H9 (cell line): ENCODE results near the gene NRG2. TPM values are rescaled to one million over a fixed set of nuclear protein-coding genes. Genes with fewer than 3 reads are reported as not detected.

ENCODE experiments used
- DNase-seq: peaks from one replicate; pipeline ENCODE4 v3.0.0-alpha.2; 2017
- H2AFZ ChIP-seq: one replicate; pipeline ENCODE4 v1.6.1; 2013; ENCODE audit warnings: mild to moderate bottlenecking, low read length, control low read depth, moderate library complexity
- H2AK5ac ChIP-seq: 2 replicates; pipeline ENCODE4 v1.6.1; 2013; ENCODE audit warnings: low read length, control low read depth, mixed read lengths; ENCODE audit not compliant: insufficient read length
- H2BK120ac ChIP-seq: one replicate; pipeline ENCODE4 v1.6.1; 2013; ENCODE audit warnings: low read depth, mild to moderate bottlenecking, low read length, control low read depth, inconsistent platforms; ENCODE audit not compliant: poor library complexity, severe bottlenecking
- H2BK12ac ChIP-seq: 2 replicates; pipeline ENCODE4 v1.6.1; 2013; ENCODE audit warnings: low read length, control low read depth, mixed read lengths, low read depth; ENCODE audit not compliant: insufficient read length
- H2BK15ac ChIP-seq: 2 replicates; pipeline ENCODE4 v1.6.1; 2013; ENCODE audit warnings: low read depth, low read length, control low read depth
- H2BK20ac ChIP-seq: one replicate; pipeline ENCODE4 v1.6.1; 2013; ENCODE audit warnings: low read depth, mild to moderate bottlenecking, low read length, control low read depth, inconsistent platforms; ENCODE audit not compliant: poor library complexity, severe bottlenecking
- H2BK5ac ChIP-seq: 2 replicates; pipeline ENCODE4 v1.6.1; 2013; ENCODE audit warnings: low read length, control low read depth, mixed read lengths; ENCODE audit not compliant: insufficient read length
- H3K14ac ChIP-seq: 2 replicates; pipeline ENCODE4 v1.6.1; 2013; ENCODE audit warnings: low read length, control low read depth; ENCODE audit not compliant: insufficient read depth
- H3K18ac ChIP-seq: 2 replicates; pipeline ENCODE4 v1.6.1; 2013; ENCODE audit warnings: low read depth, mild to moderate bottlenecking, mixed read lengths, low read length, control low read depth; ENCODE audit not compliant: insufficient read length
- H3K23ac ChIP-seq: 2 replicates; pipeline ENCODE4 v1.6.1; 2013; ENCODE audit warnings: low read length, control low read depth, mixed read lengths, low read depth; ENCODE audit not compliant: insufficient read length
- H3K23me2 ChIP-seq: 2 replicates; pipeline ENCODE4 v1.6.1; 2013; ENCODE audit warnings: low read depth, mild to moderate bottlenecking, mixed read lengths, low read length, control low read depth; ENCODE audit not compliant: insufficient read length, poor library complexity, severe bottlenecking
- H3K27ac ChIP-seq: 2 replicates; pipeline ENCODE4 v1.5.1; 2013; ENCODE audit warnings: low read length, control low read depth, mixed read lengths, low read depth; ENCODE audit not compliant: insufficient read length
- H3K27me3 ChIP-seq: 2 replicates; pipeline ENCODE4 v1.6.1; 2013; ENCODE audit warnings: low read length, control low read depth, inconsistent platforms; ENCODE audit not compliant: insufficient read depth
- H3K4ac ChIP-seq: 2 replicates; pipeline ENCODE4 v1.6.1; 2013; ENCODE audit warnings: low read depth, mild to moderate bottlenecking, control low read depth, inconsistent platforms, low read length, moderate library complexity
- H3K4me1 ChIP-seq: 2 replicates; pipeline ENCODE4 v1.6.1; 2013; ENCODE audit warnings: low read length, control low read depth, inconsistent platforms; ENCODE audit not compliant: insufficient read depth
- H3K4me2 ChIP-seq: 2 replicates; pipeline ENCODE4 v1.6.1; 2013; ENCODE audit warnings: low read length, control low read depth, mixed read lengths; ENCODE audit not compliant: insufficient read length, insufficient read depth
- H3K56ac ChIP-seq: 2 replicates; pipeline ENCODE4 v1.6.1; 2013; ENCODE audit warnings: low read depth, mild to moderate bottlenecking, mixed read lengths, low read length, control low read depth; ENCODE audit not compliant: insufficient read length
- H3K79me1 ChIP-seq: 2 replicates; pipeline ENCODE4 v1.6.1; 2013; ENCODE audit warnings: low read depth, mild to moderate bottlenecking, moderate library complexity, low read length, control low read depth, inconsistent platforms; ENCODE audit not compliant: insufficient read depth, poor library complexity, severe bottlenecking
- H3K79me2 ChIP-seq: 2 replicates; pipeline ENCODE4 v1.6.1; 2013; ENCODE audit warnings: low read length, control low read depth, inconsistent platforms; ENCODE audit not compliant: insufficient read depth
- H3K9ac ChIP-seq: 2 replicates; pipeline ENCODE4 v1.6.1; 2013; ENCODE audit warnings: low read length, control low read depth, mixed read lengths; ENCODE audit not compliant: insufficient read length; ENCODE audit errors: extremely low read depth
- H3K9me3 ChIP-seq: one replicate; pipeline ENCODE4 v1.6.1; 2013; ENCODE audit warnings: low read depth, low read length, inconsistent platforms; ENCODE audit not compliant: control insufficient read depth
- H3T11ph ChIP-seq: one replicate; pipeline ENCODE4 v1.6.1; 2013; ENCODE audit warnings: mild to moderate bottlenecking, low read length, control low read depth, inconsistent platforms
- H4K20me1 ChIP-seq: one replicate; pipeline ENCODE4 v1.6.1; 2013; ENCODE audit not compliant: control insufficient read depth, insufficient read length, insufficient read depth
- H4K5ac ChIP-seq: 2 replicates; pipeline ENCODE4 v1.6.1; 2013; ENCODE audit warnings: low read depth, mild to moderate bottlenecking, mixed read lengths, low read length, control low read depth; ENCODE audit not compliant: insufficient read length
- H4K8ac ChIP-seq: replicated peaks from 2 replicates; pipeline ENCODE4 v1.6.1; 2013; ENCODE audit warnings: low read length, control low read depth, mixed read lengths, low read depth; ENCODE audit not compliant: insufficient read length
- H4K91ac ChIP-seq: 2 replicates; pipeline ENCODE4 v1.6.1; 2013; ENCODE audit warnings: low read depth, mild to moderate bottlenecking, moderate library complexity, mixed read lengths, low read length, control low read depth; ENCODE audit not compliant: insufficient read length
- H3K27ac Mint-ChIP-seq, 3 experiments: 2 replicates in 2 of 3; 3 replicates in 1 of 3; pipeline ENCODE4 v1.8.0; 2020 to 2021; ENCODE audit warnings: mixed read lengths in 3 of 3, mild to moderate bottlenecking in 1 of 3, moderate library complexity in 1 of 3
- H3K27me3 Mint-ChIP-seq: 2 replicates; pipeline ENCODE4 v1.8.0; 2021; ENCODE audit warnings: low read depth, mild to moderate bottlenecking, moderate library complexity, mixed read lengths
- H3K36me3 Mint-ChIP-seq, 3 experiments: 2 replicates in 2 of 3; 3 replicates in 1 of 3; pipeline ENCODE4 v1.8.0; 2020 to 2021; ENCODE audit warnings: low read depth in 3 of 3, mixed read lengths in 3 of 3; ENCODE audit not compliant: insufficient read depth in 1 of 3
- H3K4me1 Mint-ChIP-seq, 2 experiments: 2 replicates each; pipeline ENCODE4 v1.8.0; 2020; ENCODE audit warnings: mixed read lengths in 2 of 2
- H3K4me3 Mint-ChIP-seq, 2 experiments: 2 replicates in 1 of 2; 3 replicates in 1 of 2; pipeline ENCODE4 v1.8.0; 2020 to 2021; ENCODE audit warnings: mild to moderate bottlenecking in 2 of 2, mixed read lengths in 2 of 2, moderate library complexity in 1 of 2
- H3K9me3 Mint-ChIP-seq, 2 experiments: 2 replicates in 1 of 2; 3 replicates in 1 of 2; pipeline ENCODE4 v1.8.0; 2020; ENCODE audit warnings: mild to moderate bottlenecking in 2 of 2, mixed read lengths in 2 of 2, moderate library complexity in 1 of 2
- CTCF ChIP-seq: fragments of 200-600 bp; sonication (generic); conservative IDR thresholded peaks from 3 replicates; pipeline ENCODE4 v1.8.0; 2021; ENCODE audit warnings: antibody characterized with exemption, mild to moderate bottlenecking
- WGBS: extraction: QIAGEN DNeasy Blood & Tissue Kit; methylation state at CpG from one replicate; pipeline ENCODE4 v1.1.7; 2013; ENCODE audit warnings: missing lambda C conversion rate, low lambda C conversion rate, mixed read lengths; ENCODE audit not compliant: insufficient read length; ENCODE audit errors: extremely low coverage; 5-methylcytosine and 5-hydroxymethylcytosine counted together
- total RNA-seq: library from RNA; stranded (reverse); gene quantifications from 2 replicates; pipeline ENCODE4 v1.2.1, GENCODE V29; 2021

Gene NRG2
- total RNA-seq, 1 experiment from 2014 or later, result not detected

- Mint-ChIP-seq H3K4me1 (0 out of 4 replicates have a peak, but pooled peaks cover 2 to 4% of the 10 kb centered on the region in 2 experiments), H3K27ac (no peak overlapping the region), H3K4me3 (no peak overlapping the region), H3K27me3 (peaks cover 50% of the 10 kb centered on the region), H3K36me3 (no peaks in the 10 kb centered on the region), H3K9me3 (no peaks in the 10 kb centered on the region)
- no peak overlapping the region for H2AK5ac ChIP-seq
- H4K5ac ChIP-seq, result no peak overlapping the region
- H2BK20ac ChIP-seq, result no peak overlapping the region
- no peak overlapping the region for H3K18ac ChIP-seq
- H3K4ac ChIP-seq, result no peak overlapping the region
- no peak overlapping the region for H2BK15ac ChIP-seq
- H3T11ph ChIP-seq, result no peak overlapping the region
- H3K23me2 ChIP-seq, result no peaks in the 10 kb centered on the region
- H3K56ac ChIP-seq, result no peak overlapping the region
- H3K4me2 ChIP-seq, result no peak overlapping the region
- H3K9me3 ChIP-seq, result no peaks in the 10 kb centered on the region
- H3K14ac ChIP-seq, result no peak overlapping the region
- no peak overlapping the region for H4K91ac ChIP-seq
- no peak overlapping the region for H4K8ac ChIP-seq
- H3K79me1 ChIP-seq, result no peaks in the 10 kb centered on the region
- H3K27ac ChIP-seq, result no peak overlapping the region
- H2AFZ ChIP-seq, result no peak overlapping the region
- H3K9ac ChIP-seq, result no peak overlapping the region
- no peak overlapping the region for H2BK120ac ChIP-seq
- H2BK12ac ChIP-seq, result no peak overlapping the region
- TF ChIP-seq CTCF, result no peak
- H4K20me1 ChIP-seq, result no peaks in the 10 kb centered on the region
- WGBS, result no CpG with 5 or more reads among the region's 6 CpGs
- no peaks in the 10 kb centered on the region for H3K79me2 ChIP-seq
- H3K27me3 ChIP-seq, result no peaks in the 10 kb centered on the region
- no peak overlapping the region for H3K23ac ChIP-seq
- no peak for DNase-seq
- H3K4me1 ChIP-seq, result no peaks in the 10 kb centered on the region
- no peak overlapping the region for H2BK5ac ChIP-seq
These were observed 235.5 kb downstream of the NRG2 start for GRCh38 chr5:139807647-139808030.
